Fibroblast of lung (primary cell): ENCODE results near the gene RNF126. TPM values are rescaled to one million over a fixed set of nuclear protein-coding genes. Genes with fewer than 3 reads are reported as not detected.

Source experiments
- DNase-seq, 2 donors: peaks; one replicate each; pipeline versions ENCODE4 v3.0.0 to v3.0.0-alpha.2; 2010; ENCODE audit warnings: low read depth in 2 of 2
- H2AFZ ChIP-seq: 2 replicates; pipeline ENCODE4 v1.5.1; 2012; ENCODE audit warnings: low read length, control low read depth, inconsistent platforms
- H3K27ac ChIP-seq: 2 replicates; pipeline ENCODE4 v1.5.1; 2011; ENCODE audit warnings: low read length, control low read depth; ENCODE audit not compliant: insufficient read depth
- H3K27me3 ChIP-seq: 2 replicates; pipeline ENCODE4 v1.5.1; 2011; ENCODE audit warnings: mild to moderate bottlenecking, low read length; ENCODE audit not compliant: control insufficient read depth, insufficient read depth
- H3K36me3 ChIP-seq: 2 replicates; pipeline ENCODE4 v1.5.1; 2011; ENCODE audit warnings: low read length; ENCODE audit not compliant: control insufficient read depth, insufficient read depth
- H3K4me1 ChIP-seq: 2 replicates; pipeline ENCODE4 v1.5.1; 2011; ENCODE audit warnings: low read length; ENCODE audit not compliant: control insufficient read depth, insufficient read depth; ENCODE audit errors: extremely low read depth
- H3K4me2 ChIP-seq: 2 replicates; pipeline ENCODE4 v1.5.1; 2011; ENCODE audit warnings: low read length, control low read depth; ENCODE audit not compliant: insufficient read depth; ENCODE audit errors: extremely low read depth
- H3K4me3 ChIP-seq, 4 experiments: fragments of 200-600 bp in 1 of 4; sonication (generic) in 1 of 4; replicated peaks in 1 of 4; 2 replicates each; pipeline ENCODE4 v1.5.1; 2011 to 2016; ENCODE audit warnings: low read length in 4 of 4, low read depth in 3 of 4, mild to moderate bottlenecking in 3 of 4, control low read depth in 2 of 4, inconsistent platforms in 1 of 4, mixed read lengths in 1 of 4; ENCODE audit not compliant: insufficient read depth in 1 of 4; ENCODE audit errors: control extremely low read depth in 1 of 4
- H3K79me2 ChIP-seq: 2 replicates; pipeline ENCODE4 v1.5.1; 2012; ENCODE audit warnings: mild to moderate bottlenecking, low read length, inconsistent platforms; ENCODE audit not compliant: control insufficient read depth, insufficient read depth
- H3K9ac ChIP-seq: 2 replicates; pipeline ENCODE4 v1.5.1; 2011; ENCODE audit warnings: mild to moderate bottlenecking, low read length, control low read depth; ENCODE audit not compliant: insufficient read depth
- H3K9me3 ChIP-seq: 2 replicates; pipeline ENCODE4 v1.5.1; 2012; ENCODE audit warnings: low read depth, low read length; ENCODE audit not compliant: control insufficient read depth, insufficient read depth
- H4K20me1 ChIP-seq: 2 replicates; pipeline ENCODE4 v1.5.1; 2011; ENCODE audit warnings: low read length; ENCODE audit not compliant: control insufficient read depth, insufficient read depth; ENCODE audit errors: extremely low read depth
- CTCF ChIP-seq, 2 donors: IDR thresholded peaks in 1 of 2; conservative IDR thresholded peaks in 1 of 2; 1 replicate in 1 of 2; 2 replicates in 1 of 2; pipeline ENCODE4 v1.5.1; 2011 to 2012; ENCODE audit warnings: low read length in 2 of 2, control low read depth in 1 of 2, inconsistent platforms in 1 of 2, low read depth in 1 of 2, mild to moderate bottlenecking in 1 of 2
- EZH2 ChIP-seq: IDR thresholded peaks from 2 replicates; pipeline ENCODE4 v1.5.1; 2012; ENCODE audit warnings: low read length, control low read depth, mild to moderate bottlenecking; ENCODE audit errors: missing control alignments
- polyA plus RNA-seq, 2 donors: library from polyadenylated mRNA; depleted of rRNA in 1 of 2; stranded (reverse) in 1 of 2; unstranded in 1 of 2; fragments of >200 nt; gene quantifications; 2 replicates each; pipeline ENCODE4 v1.2.1, GENCODE V29; 2011 to 2012; ENCODE audit warnings: missing spikeins in 1 of 2
- total RNA-seq: library from RNA; depleted of rRNA; stranded (reverse); fragments of >200 nt; gene quantifications from 2 replicates; pipeline ENCODE4 v1.2.1, GENCODE V29; 2014

Gene RNF126
- total and polyA plus RNA-seq, 2 donors (not counting 1 experiment from before 2014, with no cell fraction given), result 7.8 to 18.0 TPM

DNA sequence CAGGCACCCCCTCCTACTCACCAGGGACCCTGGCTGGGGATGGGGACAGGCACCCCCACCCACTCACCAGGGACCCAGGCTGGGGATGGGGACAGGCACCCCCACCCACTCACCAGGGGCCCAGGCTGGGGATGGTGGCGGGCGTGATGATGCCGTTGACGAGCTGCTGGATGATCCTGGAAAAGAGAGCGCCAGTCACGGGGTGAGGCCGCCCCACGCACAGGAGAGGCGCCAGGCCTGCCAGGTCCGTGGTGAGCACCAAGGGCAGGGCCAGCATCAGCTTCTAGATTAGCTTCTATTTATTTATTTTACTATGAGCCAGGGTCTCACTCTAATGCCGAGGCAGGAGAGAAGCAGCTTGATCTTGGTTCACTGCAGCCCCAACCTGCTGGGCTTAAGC, 12.9 kb downstream of the RNF126 start:
- Histone ChIP-seq H3K27ac (no peak overlapping the region), H3K4me3 (no peak overlapping the region), H3K27me3 (no peaks in the 10 kb centered on the region), H3K9me3 (no peaks in the 10 kb centered on the region), H3K79me2 (peaks cover 35% of the 10 kb centered on the region), H3K36me3 (peaks cover 27% of the 10 kb centered on the region), H4K20me1 (no peaks in the 10 kb centered on the region), H3K4me2 (no peak overlapping the region), H3K4me1 (no peaks in the 10 kb centered on the region), H2AFZ (no peak overlapping the region), H3K9ac (no peak overlapping the region)
- no peak for TF ChIP-seq CTCF (conservative IDR thresholded peaks at IDR 0.05 in 1 of 2, IDR thresholded peaks at IDR 0.05 in 1 of 2; ENCODE audit: low read depth in 1 of 2, low read length in 2 of 2)
- no peak for TF ChIP-seq EZH2
- DNase-seq, result no peak

GRCh38 chr19:648904-649801, 13.9 kb downstream of the RNF126 start:
- Histone ChIP-seq H3K4me2 (no peak overlapping the region), H3K79me2 (peaks cover 28% of the 10 kb centered on the region), H3K9ac (no peak overlapping the region), H3K4me1 (no peaks in the 10 kb centered on the region), H3K4me3 (no peak overlapping the region), H3K27ac (no peak overlapping the region), H3K27me3 (no peaks in the 10 kb centered on the region), H4K20me1 (no peaks in the 10 kb centered on the region), H3K9me3 (no peaks in the 10 kb centered on the region), H2AFZ (no peak overlapping the region), H3K36me3 (peaks cover 29% of the 10 kb centered on the region)
- no peak for TF ChIP-seq CTCF (conservative IDR thresholded peaks at IDR 0.05 in 1 of 2, IDR thresholded peaks at IDR 0.05 in 1 of 2; ENCODE audit: low read depth in 1 of 2, low read length in 2 of 2)
- no peak for TF ChIP-seq EZH2
- DNase-seq, result no peak

- Histone ChIP-seq H3K4me3 (no peak overlapping the region), H3K4me2 (no peak overlapping the region), H3K27me3 (no peaks in the 10 kb centered on the region), H3K36me3 (peaks cover 24% of the 10 kb centered on the region), H2AFZ (no peak overlapping the region), H3K79me2 (peaks cover 19% of the 10 kb centered on the region), H3K4me1 (no peaks in the 10 kb centered on the region), H4K20me1 (no peaks in the 10 kb centered on the region), H3K27ac (no peak overlapping the region), H3K9ac (no peak overlapping the region), H3K9me3 (no peaks in the 10 kb centered on the region)
- no peak for DNase-seq
- no peak for TF ChIP-seq EZH2
Measured at GRCh38 chr19:648305-648704, 14.7 kb downstream of the RNF126 start.
